NT2/D1 (cell line): ENCODE results near the gene APMAP.

ENCODE experiments used
- YY1 ChIP-seq: IDR thresholded peaks from 2 replicates; pipeline ENCODE4 v1.6.1; 2011; ENCODE audit not compliant: insufficient read length, insufficient read depth
- ZNF274 ChIP-seq: IDR thresholded peaks from 2 replicates; pipeline ENCODE4 v1.6.1; 2011; ENCODE audit warnings: mild to moderate bottlenecking, low read depth, low read length

DNA sequence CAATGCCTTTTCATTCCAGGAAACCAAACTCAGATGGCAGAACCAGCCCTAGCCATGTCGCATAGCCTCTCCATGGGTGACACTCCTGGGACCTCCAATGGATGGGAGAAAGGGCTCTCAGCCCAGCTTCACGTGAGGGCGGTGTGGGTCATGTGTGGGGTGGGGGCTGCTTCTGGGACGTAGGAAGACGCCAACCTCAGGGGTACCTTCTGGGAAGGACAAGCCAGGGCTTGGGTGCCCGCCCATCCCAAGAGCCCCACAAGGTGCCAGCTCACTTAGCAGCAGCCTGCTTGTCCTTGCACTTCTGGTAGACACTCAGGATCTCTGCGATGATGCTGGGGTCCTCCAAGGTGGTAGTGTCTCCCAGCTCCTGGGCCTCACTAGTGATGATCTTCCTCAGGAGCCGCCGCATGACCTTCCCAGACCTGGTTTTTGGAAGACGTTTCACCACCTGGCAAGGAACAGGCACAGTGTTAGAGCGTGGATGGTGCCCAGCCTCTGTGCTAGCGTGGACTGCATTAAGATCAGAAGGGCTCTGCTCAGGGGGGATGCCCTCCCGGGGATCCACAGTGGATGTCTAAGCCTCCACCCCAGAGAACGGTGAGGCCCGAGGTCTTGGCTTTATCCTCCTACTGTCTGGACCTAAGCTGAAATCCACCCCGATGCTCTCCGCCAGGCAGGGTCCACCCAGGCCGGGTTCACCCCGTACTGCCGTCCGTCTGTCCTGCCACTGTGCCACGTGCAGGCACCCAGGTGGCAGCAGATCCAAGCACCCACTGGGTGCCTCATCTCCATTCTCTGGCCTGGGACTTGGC is 15.1 kb upstream of the APMAP start:
- TF ChIP-seq ZNF274, result no peak
- no peak for TF ChIP-seq YY1
